ENCODE measurements around the gene CXorf58. TPM values are rescaled to one million over a fixed set of nuclear protein-coding genes. Genes with fewer than 3 reads are reported as not detected.

The CXorf58 gene
- total RNA-seq, 1 donor from 2014 or later, result 0.21 TPM

DNA sequence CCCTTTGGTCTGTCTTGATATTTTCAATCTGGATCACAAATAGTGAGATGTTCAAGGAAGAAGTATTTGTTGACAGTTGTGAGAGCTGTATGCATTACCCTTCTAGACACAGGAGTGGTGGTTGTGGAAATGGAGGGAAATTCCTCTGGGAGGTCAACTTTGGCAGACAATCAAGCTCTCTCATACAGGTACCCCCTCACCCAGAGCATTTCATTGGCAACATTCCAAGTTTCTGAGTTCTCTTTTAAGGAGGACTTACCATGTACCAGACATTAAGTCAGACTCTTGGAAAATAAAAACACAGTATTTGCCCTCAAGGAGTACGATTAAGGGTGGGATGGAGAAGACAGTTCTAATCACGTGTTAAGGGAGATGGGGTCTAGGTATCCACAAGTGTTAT is 73.9 kb downstream of the CXorf58 start:
- peaks cover 23% of the 10 kb centered on the region for H3K36me3 Mint-ChIP-seq (ENCODE audit: low read depth)
- H3K27me3 Mint-ChIP-seq (ENCODE audit: low read depth), result no peaks in the 10 kb centered on the region
- H3K9me3 Mint-ChIP-seq, result no peaks in the 10 kb centered on the region
- peaks cover 7% of the 10 kb centered on the region for H3K4me1 Mint-ChIP-seq (ENCODE audit: low read depth)
- intact Hi-C loops (cut with micrococcal nuclease), result no loop called here
- no peak overlapping the region for H3K4me3 Mint-ChIP-seq (ENCODE audit: low read depth)
- no peak for DNase-seq (ENCODE audit: low spot score)
- no peak overlapping the region for H3K27ac Mint-ChIP-seq

- Mint-ChIP-seq H3K4me3 (ENCODE audit: low read depth) (no peak overlapping the region), H3K9me3 (no peaks in the 10 kb centered on the region), H3K4me1 (ENCODE audit: low read depth) (peaks cover 7% of the 10 kb centered on the region), H3K27ac (peak overlapping the region; percentile 28), H3K36me3 (ENCODE audit: low read depth) (peaks cover 32% of the 10 kb centered on the region), H3K27me3 (ENCODE audit: low read depth) (no peaks in the 10 kb centered on the region)
- intact Hi-C loops (cut with micrococcal nuclease), result no loop called here
- no peak for DNase-seq (ENCODE audit: low spot score)
Observed at GRCh38 chrX:23982891-23983290, 75.1 kb downstream of the CXorf58 start.

Other genes with a start within 250 kb of the CXorf58 start
- 59.0 and 68.0 TPM in 2 replicates for gene PRDX4, start 240.5 kb upstream of the CXorf58 start, total RNA-seq
- 75.2 and 76.0 TPM in 2 replicates for gene ACOT9, start 164.7 kb upstream of the CXorf58 start, total RNA-seq
- 76.7 and 78.8 TPM in 2 replicates for gene SAT1, start 124.8 kb upstream of the CXorf58 start, total RNA-seq
- 21.9 and 22.4 TPM in 2 replicates for gene APOO, start 68 bp upstream of the CXorf58 start, total RNA-seq
- gene KLHL15, start 119.2 kb downstream of the CXorf58 start, total RNA-seq, result 10.3 and 11.3 TPM in 2 replicates
- 188 and 189 TPM in 2 replicates for gene EIF2S3, start 146.9 kb downstream of the CXorf58 start, total RNA-seq
- 34.1 and 37.0 TPM in 2 replicates for gene ZFX, start 241.7 kb downstream of the CXorf58 start, total RNA-seq